UCSD-AML1 (cell line): ENCODE data around the gene ANP32E.

Source experiments
- DNase-seq: peaks from one replicate; lab custom pipeline; 2025; ENCODE audit not compliant: unreplicated experiment; lab: John Stamatoyannopoulos, UW

ANP32E gene

DNA sequence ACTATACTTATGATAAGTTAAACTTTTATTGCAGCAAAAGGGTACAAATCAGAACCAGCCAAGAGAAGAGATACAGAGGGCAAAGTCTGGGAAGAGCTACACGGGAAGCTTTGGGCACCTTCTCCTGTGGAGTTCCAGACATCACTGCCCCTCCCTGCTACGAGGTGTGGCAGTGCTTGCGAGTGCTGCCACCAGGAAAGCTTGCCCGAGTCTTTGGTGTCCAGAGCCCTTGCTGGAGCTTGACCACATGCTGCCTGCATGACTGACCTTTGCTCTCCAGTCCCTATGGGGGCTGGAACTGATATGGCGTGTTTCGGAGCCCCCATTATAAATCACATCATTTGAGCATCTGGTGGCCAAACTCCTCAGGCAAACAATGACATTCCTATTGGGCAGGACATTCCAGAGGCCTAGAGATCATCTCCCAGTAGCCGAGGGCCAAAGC is 62.7 kb downstream of the ANP32E start:
- no peak for DNase-seq

GRCh38 chr1:150171801-150172200 is 64.1 kb downstream of the ANP32E start:
- no peak for DNase-seq

DNA sequence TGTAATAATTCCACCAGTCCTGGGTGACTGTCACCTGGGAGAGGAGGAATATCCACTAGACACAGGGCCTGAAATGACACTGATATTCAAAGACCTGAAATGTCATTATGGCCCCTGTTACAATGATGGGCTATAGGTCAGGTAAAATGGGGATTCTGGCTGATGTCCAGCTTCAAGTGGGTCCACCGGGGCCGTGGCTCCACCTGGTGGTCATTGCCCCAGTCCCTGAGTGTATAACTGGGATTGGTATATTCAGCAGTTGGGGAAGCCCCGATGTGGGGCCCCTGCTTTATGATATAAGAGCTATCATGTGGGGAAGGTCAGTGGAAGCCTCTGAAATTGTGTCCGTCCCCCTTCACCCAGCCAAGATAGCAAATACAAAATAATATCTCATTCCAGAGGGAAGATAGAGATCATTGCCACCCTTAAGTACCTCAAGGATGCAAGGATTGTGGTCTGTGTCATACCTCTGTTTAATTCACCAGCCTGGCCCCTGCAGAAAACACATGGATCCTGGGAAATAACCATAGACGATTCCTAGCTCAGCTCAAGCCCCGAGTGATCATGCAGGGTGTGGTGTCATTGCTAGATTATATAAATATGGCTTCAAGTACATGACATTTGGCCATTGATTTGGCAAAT is 66.8 kb downstream of the ANP32E start:
- peak; percentile 63 for DNase-seq
